K562 treated with DMSO at 1 percent for 12 hours (cell line): ENCODE measurements around the gene E2F8. TPM values are rescaled to one million over a fixed set of nuclear protein-coding genes. Genes with fewer than 3 reads are reported as not detected.

Experiments
- total RNA-seq: library from RNA; unstranded; fragments of 300-600 nt; gene quantifications from 2 replicates; pipeline ENCODE4 v1.2.3, GENCODE V29; 2022; ENCODE audit not compliant: insufficient read depth

E2F8 gene, protein sequence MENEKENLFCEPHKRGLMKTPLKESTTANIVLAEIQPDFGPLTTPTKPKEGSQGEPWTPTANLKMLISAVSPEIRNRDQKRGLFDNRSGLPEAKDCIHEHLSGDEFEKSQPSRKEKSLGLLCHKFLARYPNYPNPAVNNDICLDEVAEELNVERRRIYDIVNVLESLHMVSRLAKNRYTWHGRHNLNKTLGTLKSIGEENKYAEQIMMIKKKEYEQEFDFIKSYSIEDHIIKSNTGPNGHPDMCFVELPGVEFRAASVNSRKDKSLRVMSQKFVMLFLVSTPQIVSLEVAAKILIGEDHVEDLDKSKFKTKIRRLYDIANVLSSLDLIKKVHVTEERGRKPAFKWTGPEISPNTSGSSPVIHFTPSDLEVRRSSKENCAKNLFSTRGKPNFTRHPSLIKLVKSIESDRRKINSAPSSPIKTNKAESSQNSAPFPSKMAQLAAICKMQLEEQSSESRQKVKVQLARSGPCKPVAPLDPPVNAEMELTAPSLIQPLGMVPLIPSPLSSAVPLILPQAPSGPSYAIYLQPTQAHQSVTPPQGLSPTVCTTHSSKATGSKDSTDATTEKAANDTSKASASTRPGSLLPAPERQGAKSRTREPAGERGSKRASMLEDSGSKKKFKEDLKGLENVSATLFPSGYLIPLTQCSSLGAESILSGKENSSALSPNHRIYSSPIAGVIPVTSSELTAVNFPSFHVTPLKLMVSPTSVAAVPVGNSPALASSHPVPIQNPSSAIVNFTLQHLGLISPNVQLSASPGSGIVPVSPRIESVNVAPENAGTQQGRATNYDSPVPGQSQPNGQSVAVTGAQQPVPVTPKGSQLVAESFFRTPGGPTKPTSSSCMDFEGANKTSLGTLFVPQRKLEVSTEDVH
- total RNA-seq: 2.3 and 6.8 TPM in 2 replicates

DNA sequence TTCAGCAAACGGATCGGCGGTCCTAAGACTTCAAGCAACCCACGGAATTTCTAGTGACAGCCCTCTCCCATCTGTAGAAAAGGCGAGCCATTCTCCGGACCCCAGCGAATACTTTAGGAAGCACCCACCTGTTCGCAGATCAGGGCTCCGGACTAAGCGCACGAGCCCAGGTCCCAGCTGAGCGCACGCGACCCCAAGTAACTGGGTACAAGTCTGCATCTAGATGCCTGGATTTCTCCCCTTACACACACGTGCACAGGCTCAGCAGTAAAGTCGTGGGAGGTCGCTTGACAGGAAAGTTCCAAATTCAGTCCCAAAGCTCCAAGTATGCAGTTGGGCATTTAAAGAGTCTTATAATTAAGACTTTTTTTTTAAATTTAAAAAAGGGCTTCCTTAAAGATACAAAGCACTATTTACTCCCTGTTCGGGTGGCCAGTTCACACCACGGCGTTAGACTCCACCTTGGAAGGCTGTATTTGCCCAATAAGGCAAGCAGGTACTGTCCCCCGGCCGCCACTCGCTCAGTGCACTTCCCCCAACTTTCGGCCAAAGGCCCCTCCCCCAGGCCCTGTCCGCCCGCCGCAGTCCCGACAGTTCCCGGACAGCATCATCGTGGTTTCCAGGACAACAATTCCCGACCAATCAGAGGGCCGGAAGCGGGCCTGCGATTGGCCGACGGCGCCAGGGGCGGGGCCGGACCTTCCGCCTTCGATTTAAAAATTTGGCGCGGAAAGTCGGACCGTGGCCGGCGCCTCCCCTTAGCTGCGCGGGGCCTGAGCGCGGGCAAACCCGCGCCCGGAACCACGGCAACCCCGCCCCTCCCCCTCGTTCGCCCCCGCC is at the start of gene E2F8:
Gene E2F8, minus strand, starts transcription at position 526 of the 840 bp plus-strand sequence. CDS start 824 bp downstream, outside the sequence.

DNA sequence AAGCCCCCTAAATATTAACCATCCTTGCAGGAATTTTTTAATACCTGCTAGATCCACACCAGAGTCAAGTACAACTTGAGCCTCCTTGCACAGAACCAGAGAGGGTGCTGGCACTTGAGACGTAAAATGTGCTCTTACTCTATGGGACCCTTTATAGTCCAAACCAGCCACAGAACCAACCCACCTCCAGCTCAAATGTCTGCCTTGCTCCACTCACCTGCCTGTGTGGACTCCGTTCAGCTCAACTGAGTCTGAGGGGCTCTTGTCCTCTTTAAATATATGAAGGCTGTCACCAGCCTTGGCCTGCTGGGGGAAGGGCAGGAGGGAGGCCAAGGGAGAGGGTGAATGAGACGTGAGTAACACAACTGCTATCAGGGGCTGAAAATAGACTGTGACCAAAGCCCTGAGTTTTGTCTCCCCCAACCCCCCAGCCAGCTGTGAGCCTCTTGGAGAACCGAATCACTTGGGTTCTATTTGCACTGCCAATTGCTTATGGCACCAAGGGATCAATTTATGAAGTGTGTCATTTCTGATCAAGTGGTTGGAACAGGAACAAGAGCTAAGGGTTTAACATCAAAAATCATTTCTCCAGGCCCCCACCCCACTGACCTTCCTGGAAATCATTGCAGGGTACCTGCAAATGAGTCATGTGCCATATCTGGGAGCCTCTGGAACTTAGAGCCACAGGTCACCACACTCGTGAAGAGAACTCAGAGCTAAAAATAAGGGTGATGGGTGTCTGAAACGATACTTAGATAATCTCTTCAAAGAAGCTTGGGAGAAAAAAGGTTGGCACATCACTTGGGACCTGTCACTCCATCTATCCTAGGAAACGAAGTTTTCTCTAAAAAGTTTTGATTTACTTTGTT is 38.8 kb downstream of the E2F8 start, which contains the start of gene CSRP3:
Gene CSRP3, minus strand, starts transcription at position 247 of the 869 bp plus-strand sequence. CDS start 9,535 bp downstream, outside the sequence.

Other genes starting within 250 kb of the E2F8 start
- not detected in 2 replicates for gene MRGPRX2, start 180.2 kb downstream of the E2F8 start, total RNA-seq
- gene ZDHHC13, start 123.8 kb downstream of the E2F8 start, total RNA-seq: 6.0 and 15.9 TPM in 2 replicates
- gene CSRP3, start 39.0 kb downstream of the E2F8 start, total RNA-seq: not detected in 2 replicates